WI38 (cell line): ENCODE data around the gene PRAC1.

Experiments
- H3K4me3 ChIP-seq: 2 replicates; pipeline ENCODE4 v1.5.1; 2011; ENCODE audit warnings: low read depth, mild to moderate bottlenecking, control low read depth, low read length
- CTCF ChIP-seq: IDR thresholded peaks from 2 replicates; pipeline ENCODE4 v1.5.1; 2012; ENCODE audit warnings: low read depth, mild to moderate bottlenecking, control low read depth, low read length

PRAC1 gene

DNA sequence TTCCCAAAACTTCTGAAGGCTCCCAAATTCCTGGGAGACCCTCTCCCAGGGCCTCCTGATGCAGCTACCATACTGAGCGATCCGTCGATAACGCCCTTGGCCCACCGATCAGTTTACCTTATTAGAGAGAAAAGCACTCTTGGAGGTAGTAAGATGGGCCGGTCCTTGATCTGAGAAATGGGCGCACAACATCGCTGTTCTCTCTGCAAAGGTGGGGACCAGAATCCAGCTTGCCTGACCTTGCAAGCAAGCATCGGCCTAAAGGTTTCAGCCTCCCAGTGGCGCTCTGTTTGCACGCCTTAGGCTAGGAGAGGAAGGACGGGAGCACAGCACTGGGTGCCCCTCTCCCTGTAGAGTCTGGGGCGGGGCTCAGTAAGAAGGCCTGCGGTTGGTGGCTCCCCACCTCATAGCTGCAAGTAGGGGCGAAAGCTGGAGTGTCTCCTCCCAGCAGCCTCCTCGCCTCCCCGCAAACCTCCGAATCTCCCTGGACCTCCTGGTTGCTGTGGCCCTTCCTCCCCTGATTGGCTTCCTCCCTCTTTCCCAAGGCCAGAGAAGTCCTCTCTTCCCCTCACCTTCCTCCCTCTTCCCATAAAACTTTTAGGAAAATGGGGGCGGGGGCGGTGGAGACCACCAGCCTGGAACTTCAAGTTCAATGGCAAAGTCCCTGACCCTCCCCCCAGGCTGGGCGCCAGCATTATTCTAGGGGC lies at the start of gene PRAC1:
Gene PRAC1, minus strand, starts transcription at position 318 of the 707 bp plus-strand sequence. Its CDS starts 126 bp downstream, at position 192.
- TF ChIP-seq CTCF, result no peak
- H3K4me3 ChIP-seq, result no peak within 1 kb of the TSS

- no peak for TF ChIP-seq CTCF
- H3K4me3 ChIP-seq, result no peak overlapping the region
Observed at GRCh38 chr17:48770954-48771353, 48.6 kb upstream of the PRAC1 start.

- no peak overlapping the region for H3K4me3 ChIP-seq
- TF ChIP-seq CTCF, result no peak
Observed at GRCh38 chr17:48769009-48769675, 46.8 kb upstream of the PRAC1 start.

DNA sequence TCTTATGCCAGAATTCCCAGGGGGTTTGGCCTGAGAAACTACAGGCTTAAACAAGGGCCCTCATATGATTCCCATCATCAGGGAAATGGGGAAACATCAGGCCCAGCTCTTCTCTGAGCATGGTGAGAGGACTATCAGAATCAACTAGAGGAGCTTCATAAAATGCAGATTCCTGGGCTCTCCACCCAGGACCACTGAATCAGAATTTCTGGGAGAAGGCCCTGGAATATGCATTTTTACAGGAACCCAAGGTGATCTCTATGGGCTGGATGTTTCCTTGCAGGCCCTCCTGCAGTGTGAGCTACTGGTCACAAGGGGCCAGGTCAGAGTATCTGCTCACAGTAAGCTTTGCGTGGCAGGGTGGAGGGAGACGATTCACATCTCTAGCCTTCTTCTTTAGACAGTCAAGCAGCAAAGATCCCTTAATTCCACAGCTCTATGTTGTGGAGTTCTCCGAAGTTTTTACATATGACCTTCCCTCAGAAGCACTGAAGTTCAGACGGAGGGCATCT lies 45.0 kb upstream of the PRAC1 start:
- no peak for TF ChIP-seq CTCF
- no peak overlapping the region for H3K4me3 ChIP-seq

GRCh38 chr17:48761114-48761513 lies 38.8 kb upstream of the PRAC1 start:
- H3K4me3 ChIP-seq, result no peak overlapping the region
- TF ChIP-seq CTCF, result no peak

DNA sequence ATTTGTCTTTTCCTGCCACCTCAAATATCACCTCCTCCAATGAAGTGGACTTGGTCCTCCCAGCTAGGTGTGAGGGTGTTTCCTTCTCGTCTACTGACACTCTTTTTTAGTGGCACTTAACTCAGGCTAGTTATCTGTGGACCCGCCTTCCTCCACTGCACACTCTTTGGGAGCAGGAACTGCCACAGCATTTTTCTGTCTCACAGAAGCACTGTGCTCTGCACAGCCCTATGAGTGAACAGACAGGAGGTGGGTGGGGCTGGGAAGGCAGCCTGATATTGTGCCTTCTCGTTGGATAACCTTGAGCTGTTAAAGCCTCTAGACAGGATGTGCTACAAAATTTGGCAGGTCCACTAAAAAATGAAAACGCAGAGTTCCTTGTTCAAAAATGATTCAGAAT lies 38.1 kb upstream of the PRAC1 start:
- TF ChIP-seq CTCF, result no peak
- H3K4me3 ChIP-seq, result no peak overlapping the region

DNA sequence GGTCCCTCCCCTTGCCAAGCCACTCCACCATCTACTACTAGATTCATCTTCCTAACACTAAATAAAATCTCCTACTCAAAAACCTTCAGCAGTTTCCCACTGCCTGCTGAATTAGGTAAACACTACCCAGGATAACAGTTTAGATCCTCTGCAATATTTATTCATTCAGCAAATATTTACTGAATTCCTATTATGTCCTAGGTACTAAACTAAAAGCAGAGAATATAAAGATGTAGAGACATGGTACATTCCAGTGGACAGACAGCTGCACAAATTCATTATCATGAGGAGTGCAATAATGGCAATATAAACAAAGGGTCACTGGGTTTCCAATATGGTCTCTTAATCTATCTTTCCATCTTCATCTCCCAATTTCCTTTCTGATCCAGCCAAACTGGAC lies 37.0 kb upstream of the PRAC1 start:
- no peak overlapping the region for H3K4me3 ChIP-seq
- no peak for TF ChIP-seq CTCF
